HPDE6-E6E7 (cell line): ENCODE results near the gene CABLES2.

Experiments used
- DNase-seq: peaks from one replicate; pipeline ENCODE4 v3.0.0; 2011; ENCODE audit warnings: missing footprints; ENCODE audit errors: extremely low spot score

Gene CABLES2

DNA sequence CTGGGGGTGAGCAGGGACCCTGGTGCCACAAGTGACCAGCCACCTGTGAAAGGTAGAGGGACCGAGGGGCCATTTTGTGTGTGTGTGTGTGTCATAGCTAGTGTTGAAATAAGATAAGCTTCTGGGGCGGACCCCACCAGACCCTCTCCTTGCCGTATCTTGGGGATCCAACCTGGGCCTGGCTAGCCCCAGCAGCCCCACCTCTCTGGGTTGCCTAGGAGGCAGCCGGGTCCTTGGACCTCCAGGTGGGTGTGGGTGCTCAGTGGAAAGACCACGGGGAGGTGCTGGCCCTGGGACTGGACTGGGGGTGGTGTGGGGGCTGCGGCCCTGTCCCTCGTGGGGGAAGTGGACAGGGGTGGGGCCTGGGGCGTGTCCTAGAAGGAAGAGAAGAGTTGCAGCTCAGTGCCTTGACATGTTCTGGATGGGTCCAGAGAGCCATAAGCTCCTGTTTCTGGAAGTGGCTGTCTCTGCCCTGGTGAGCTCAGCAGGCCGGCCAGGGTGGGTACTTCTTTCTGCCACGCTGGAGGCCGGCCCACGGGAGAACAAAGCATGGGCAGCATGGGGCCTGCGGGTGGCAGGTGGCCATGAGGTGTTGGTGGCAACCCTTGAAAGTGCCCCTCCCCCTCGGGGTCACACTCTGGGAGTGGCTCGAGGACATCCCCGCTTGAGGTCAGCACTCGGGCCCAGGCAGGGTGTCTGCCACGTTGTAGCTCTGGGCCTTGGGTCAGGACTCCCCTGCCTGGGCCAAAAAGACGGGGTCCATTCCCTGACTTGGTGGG lies 11.8 kb upstream of the CABLES2 start:
- no peak for DNase-seq

DNA sequence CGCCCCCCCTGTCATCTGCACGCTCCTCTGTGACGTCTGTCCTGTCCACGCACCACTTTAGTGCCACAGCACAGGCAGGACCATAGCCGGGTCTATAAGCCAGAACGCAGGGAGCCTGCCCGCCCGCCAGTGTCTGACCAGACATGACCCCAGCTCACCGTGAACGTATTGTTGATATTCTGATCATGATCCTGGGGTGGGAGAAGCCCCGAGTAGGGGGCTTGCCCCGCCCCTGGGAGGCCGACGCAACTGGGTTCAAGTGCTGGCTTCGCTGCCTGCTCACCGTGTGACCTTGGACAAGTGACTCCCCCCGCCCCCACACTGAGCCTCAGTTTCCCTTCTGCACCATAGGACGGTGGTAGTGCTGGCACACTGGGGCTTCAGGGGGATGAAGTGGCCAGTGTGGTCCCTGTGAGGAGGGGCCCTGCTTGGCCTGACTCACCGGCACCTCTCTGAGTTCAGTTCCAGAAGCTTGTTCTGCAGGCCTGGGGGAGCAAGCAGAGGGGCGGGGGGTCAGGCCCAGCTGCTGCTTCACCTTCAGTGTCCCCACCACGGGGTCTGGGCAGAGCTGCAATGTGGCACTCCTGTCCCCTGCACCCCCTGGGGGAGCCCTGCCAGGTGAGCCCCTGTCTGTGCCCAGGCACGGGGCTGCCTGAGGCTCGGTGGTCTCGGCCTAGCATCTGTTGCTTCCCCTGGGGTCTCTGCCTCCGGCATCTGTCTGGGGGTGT lies 11.1 kb upstream of the CABLES2 start:
- DNase-seq = no peak

DNA sequence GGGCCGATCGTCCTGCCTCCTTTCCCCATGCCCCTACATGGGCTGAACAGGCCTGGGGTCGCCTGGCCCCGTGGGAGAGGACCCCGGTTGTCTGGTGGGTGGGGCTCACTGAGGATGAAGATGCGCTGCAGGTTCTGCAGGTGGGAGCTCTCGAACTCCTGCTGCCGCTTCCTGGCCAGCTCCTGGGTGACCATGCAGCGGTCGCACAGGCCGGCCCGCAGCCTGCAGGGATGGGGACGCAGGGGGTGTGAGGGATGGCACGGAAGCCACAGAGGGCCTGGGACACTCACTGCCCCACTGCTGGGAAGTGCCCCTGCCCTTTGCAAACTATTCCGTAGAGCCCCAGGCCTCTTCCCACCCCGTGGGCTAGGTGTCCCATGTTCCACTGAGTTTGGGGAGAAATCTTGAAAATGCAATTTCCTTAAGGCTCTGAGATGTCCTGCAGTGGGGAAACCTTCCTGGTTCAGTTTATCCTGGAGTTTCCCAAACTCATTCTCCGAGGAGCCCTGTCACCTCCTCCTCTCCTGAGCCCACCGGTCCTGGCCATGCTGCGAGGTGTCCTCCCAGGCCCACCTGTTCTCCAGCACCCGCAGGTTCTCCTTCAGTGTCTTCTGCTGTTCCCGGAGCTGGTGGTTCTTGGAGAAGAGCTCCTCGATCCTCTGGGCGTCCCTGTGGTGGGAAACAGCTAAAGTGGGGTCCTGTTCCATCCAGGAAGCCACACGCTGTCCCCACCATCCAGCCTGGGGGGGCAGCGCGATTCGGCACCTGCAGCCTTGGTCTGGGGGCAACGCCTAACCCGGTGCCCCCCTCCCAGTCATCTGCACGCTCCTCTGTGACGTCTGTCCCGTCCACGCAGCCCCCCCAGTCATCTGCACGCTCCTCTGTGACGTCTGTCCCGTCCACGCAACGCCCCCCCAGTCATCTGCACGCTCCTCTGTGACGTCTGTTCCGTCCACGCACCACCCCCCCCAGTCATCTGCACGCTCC lies 9.9 kb upstream of the CABLES2 start:
- DNase-seq = no peak

DNA sequence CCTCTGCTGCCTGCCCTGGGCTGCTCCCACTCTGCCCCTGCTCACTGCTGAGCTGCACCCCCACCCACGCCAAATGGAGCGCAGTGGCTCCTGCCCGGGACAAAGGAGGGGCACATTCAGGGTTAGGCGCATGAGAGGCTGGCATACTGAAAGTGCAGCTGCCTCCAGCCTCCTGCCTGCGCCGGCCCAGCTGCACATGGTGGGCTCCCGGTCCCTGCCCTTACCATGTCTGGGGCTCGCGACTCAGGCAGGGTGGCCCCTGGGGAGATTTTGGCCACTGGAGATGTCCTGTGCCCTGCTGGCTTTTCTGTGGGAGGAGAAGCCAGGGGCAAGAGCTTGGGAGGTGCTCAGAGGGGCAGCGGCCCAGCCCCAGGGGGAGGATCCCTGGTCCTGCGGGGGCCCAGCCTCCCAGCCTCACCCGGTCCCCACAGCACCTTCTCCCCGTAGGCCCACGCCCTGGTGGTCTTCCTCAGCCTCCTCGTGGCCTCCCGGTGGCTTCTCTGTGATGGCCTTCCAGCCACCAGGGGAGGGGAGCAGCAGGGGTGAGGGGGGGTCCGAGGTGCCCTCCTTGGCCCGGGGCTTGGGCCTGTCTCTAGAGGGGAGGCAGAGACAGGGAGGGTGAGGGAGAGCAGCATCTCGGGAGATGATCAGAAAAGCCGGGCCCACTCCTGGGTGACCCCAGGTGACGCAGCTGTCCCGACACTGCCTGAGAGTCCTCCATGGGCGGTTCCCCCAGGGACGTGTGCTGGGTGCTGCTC lies 8.4 kb upstream of the CABLES2 start:
- DNase-seq = no peak

DNA sequence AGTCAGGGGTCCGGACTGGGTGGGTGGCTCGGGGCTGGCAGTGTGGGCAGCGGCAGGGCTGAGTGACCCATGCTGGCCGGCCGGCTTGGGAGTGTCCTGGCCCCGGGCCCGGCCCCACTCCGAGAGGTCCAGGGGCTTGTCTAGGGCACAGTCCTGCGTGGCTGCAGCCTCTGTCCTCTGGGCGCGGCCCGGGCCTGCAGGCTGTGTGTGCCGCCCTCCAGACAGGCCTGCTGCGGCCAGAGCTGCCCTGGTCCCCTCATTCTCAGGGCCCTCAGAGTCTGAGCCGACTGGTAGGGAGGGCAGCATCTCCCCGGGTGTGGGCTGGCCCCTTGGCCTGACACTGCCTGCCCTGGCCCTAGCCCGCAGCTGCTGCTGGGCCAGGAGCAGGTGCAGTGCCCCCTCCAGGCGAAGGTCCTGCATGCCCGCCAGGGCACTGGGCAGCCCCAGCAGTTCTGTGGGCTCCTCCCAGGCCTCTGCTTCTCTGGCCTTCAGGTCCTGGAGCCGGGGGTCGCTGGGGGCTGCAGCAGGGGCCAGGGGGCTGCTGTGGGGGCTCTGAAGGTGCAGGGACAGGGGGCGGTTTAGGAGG lies 6.9 kb upstream of the CABLES2 start:
- no peak for DNase-seq

DNA sequence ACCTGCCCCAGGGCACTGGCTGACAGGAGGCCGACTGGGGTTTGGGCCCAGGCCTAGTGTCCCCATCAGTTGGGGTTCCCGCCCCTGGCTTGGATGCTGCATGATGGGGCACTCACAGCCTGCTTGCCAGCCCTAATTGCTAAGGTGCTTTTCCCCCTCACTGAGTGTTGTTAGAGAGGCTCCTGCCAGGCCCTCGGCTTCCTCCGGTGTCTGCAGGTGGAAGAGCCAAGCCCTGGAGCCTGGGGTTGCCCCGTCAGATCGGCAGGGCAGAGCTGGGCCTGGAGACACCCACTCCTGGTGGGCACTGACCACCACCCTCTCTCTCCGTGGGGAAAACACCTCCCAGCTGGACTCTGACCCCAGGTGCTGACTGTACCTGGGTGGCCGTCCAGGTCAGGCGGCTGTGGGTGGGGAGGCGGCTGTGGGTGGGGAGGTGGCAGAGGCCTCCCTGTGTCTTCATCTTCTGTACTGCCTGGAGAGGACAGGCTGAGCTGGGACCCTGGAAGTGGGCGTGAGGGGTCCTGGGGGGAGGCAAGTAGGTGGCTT lies 6.0 kb upstream of the CABLES2 start:
- no peak for DNase-seq

DNA sequence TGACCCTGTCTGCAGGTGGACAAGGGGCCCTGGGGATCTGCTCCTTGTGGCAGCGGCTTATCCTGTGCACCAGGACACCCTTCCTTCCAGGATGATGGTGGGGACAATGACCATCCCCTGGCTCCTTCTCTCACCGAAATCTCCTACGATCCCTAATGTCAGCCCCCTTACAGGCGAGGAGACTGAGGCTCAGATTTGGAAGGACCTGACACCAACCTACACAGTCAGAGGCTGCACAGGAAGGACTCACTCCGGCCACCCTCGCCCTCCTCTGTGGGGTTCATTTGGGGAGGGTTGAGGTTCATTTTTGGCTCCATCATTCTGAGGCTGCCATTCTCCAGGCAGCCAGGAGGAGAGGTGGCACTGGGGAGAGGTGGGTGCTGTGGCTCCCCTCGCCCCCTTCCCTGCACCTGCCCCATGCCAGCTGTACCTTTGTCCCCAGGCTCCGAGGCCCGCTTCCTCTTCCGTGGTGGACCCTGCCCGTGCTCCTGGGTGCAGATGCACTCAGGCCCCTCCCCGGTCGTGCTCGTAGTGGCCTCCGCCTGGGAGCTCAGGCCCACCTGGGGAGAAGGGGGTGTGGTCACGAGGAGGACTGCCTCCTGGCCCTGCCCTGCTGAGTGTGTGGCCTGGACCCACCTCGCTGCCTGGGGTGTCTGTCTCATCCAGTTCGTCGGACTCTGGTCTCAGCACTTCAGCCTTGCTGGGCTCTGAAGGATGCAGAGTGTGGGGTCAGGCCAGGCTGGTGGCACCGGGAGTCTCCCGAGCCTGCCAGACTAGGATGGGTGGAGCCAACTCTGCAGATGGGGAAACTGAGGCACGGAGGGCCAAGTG lies 5.3 kb upstream of the CABLES2 start:
- no peak for DNase-seq

DNA sequence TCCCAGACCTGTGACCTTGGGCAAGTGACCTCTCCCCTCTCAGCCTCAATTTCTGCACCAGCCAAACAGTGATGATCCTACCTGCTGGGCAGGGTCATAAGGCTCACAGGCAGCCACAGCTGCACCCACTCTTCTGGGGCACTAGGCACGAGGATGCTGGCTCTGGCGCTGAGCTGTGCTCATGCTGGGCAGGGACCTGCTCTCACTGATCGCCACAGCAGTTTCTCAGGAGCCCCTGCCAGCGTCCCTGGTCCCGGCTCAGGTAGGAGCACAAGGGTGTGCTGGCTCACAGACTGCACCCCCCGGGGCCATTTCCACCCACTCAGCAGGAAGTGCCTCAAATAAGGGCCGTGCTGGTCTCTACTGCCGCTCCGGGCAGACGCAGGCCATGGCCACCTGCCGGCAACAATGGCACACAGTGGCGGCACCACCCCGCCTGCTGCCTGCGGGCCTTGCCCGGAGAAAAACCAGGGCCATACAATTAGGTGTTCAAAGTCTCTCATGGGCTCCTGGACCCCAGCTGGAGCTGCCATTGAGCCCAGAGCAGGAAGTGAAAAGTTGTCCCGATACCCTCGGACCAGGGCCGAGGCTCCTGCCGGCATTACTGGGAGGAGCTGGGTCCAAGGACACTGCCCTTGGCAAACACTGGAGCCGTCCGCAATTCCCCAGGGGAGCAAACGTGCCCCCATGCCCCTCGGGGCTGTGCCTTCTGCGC lies 4.6 kb upstream of the CABLES2 start:
- DNase-seq = no peak

DNA sequence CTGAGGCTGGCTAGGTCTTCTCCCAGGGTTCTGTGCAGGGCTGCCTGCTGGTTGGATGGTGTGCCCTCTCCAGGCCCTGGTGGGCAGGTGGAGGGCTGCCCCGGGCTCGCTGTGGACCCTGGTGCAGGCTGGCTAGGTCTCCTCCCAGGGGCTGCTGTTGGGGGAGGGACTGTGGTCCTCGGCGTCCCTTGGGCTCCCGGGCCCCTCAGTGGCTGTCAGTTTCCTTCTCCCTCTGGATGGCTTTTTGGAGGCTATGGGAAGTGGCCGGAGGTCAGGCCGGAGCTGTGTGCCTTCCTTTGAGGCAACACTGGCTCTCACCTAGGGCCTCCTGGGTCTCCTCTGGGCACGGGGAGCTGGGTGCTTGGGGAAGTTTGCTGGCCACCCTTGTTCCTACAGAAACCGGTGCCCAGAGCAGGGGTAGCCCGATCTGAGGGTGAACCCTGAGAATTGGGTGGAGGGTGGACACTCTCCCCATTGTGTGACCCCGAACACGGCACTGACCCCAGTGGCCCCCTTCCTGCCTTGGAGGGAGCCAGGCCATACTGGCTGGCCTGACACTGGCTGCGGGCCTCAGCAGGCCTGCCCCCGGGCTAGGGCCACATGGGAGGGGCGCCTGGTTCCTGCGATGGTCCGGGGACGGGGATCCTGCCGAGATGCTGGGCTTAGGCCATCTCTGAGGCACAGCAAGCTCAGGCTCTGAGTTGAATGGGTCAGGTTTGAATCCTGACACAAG lies 3.8 kb upstream of the CABLES2 start:
- no peak for DNase-seq

DNA sequence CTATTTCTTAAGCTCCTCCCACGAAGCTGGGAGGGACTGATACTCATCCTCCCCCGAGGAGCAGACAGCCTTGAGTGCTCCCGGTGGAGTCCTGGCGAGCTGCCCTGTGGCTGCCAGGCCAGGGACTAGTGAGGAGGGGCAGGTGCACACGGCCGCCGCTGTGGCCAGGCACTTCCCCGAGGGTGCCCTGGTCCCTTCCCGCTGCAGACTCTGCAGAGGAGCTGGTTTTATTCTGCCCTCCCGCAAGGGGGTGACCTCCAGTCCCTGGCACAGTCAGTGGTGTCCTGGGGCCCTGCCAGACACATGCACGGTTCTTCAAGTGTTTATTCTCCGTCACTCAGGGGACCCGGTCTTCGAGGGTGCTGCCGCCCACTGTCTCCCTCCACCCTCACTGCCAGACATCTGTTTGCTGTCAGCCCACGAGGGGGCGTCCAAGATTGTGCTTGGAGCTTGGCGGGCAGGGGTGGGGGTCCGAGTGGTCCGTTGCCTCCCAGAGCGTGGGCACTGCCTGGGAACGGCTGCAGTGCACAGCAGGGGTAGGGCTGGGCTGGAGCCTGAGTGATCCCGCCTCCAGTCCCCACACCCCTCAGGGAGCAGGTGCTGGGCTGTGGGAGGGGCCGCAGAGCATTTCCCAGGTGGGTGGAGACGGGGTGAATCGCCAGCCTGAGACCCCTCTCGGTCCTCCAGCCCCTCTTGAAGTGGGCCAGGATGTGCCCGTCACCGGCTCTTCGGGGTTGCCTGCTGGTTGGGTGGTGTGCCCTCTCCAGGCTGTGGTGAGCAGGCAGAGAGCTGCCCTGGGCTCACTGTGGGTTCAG lies 3.1 kb upstream of the CABLES2 start:
- DNase-seq = peak; percentile 48

DNA sequence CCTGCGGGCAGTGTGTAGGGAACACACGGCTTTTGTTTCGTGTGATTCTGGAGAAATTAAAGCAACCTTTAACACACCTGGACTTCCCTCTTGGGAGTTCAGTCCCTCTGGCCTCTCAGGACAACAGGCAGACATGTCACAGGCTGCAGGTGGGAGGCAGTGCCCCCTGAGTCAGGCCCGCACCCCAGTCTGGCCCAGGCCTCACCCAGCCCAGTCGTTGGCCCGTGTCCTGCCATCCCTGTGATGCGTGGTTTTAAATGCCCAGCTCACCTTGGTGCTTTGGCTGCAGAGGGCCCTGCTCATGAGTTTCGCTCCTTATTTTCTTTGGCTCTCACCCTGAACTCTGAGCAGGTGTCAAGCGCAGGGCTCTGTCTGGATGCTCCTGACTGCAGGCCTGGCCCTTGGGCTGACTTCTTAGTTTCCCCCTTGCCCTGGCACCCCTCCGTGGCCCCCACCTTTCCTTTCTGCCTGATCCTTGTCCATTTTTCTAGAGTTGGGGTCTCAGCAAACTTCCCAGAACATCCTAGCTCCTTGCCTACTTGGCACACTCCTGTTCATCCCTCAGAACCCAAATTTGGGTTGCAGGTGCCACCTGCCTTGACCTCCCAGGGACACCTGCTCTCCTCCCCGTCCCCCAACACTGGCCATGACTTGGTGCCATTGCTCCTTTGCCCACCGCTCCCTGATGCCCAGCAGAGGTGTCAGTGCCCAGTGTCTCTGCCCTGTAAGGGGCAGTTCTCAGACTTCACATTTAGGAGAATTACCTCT lies 2.2 kb upstream of the CABLES2 start:
- DNase-seq = no peak

DNA sequence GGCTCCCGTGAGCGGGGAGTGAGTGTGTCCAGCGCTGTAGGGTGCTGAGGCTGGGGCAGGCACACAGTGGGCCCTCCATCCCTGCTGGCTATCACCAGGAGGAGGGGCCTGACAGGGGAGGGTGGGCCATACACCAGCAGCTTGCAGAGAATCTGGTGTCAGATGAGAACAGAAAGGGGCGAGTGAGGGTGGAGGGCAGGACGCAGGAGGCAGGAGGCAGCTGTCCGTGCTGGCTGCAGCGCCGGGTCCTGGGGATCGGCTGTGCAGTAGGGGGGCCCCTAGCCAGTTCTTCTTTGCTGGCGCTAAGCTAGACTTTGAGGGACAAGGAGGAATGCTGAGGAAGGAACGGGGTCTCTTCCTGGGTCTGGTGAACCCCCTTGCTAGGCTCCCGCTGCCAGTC lies 1.6 kb upstream of the CABLES2 start:
- DNase-seq = no peak

DNA sequence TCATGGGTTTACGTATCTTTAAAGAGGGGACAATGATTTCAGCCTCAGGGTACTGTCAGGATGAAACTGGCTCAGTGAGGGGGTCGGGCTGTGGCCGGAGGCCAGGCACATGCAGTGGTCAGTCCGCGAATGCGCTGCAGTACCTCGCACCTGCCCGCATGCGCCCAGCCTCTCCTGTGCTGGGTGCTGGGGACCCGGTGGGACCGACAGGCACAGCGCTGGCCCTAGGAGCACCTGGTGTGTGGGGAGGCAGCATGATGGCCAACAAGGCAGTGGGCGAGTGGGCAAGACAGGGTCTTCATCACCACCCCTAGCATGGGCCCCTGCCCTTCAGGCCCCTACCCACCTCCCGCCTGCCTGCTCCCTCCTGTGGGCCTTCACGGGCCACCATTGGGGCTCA lies 970 bp upstream of the CABLES2 start:
- DNase-seq = no peak

DNA sequence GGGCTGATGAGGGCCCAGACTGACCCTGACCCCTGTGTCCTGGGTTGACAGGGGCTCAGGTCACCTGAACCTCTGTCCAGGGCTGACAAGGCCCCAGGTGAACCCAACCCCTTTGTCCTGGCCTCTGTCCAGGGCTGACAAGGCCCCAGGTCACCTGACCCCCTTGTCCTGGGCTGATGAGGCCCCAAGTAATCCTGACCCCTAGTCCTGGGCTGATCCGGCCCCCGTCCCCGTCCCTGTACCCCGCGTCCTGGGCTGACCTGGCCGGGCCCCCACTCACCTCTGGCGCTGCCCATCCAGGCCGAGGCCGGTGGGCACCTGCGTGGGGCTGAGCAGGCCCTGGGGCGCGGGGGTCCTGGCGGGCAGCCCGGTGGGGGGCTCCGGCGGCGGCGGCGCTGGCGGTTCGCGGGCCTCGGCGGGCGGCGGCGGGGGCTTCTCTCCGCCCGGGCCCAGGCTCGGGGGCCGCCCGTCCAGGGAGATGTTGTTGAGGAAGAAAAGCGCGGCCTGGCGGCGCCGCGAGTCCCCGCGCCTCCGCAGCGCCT lies 379 bp downstream of the CABLES2 start:
- DNase-seq = no peak

DNA sequence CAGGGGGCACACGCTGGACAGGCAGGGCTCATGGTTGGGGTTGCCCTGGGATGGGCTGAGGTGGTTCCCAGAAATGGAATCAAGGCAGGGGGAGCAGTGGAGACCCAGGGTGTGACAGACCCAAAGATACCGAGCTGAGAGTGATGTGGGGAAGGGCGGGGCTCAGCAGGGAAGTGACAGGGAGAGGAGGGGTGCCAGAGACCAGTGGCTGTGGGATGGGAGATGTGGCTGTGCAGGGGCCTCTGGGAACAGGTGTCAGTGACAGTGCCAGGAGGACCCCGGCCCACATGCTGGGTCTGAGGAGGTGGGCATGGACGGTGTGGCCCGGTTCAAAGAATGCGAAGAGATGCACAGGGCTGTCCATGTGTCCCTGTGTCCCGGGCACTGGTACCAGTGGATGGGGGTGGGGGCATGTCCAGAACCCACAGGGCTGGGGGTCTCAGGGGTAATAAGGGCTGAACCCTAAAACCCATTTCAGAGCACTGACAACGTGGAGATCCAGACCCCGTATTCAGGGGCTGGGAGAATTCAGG lies 1.0 kb downstream of the CABLES2 start:
- no peak for DNase-seq
